Stimulated activated CD8-positive, alpha-beta memory T cell treated with anti-CD3 and anti-CD28 coated beads, Interleukin-12 subunit alpha, Interleukin-12 subunit beta, amount 100 ng/mL, for 24 hours (primary cell): Measurements from ENCODE around the gene GPR173.

Experiments
- DNase-seq: peaks from one replicate; pipeline ENCODE4 v3.0.0-alpha.2; 2020; ENCODE audit errors: extremely low read depth

The GPR173 gene

DNA sequence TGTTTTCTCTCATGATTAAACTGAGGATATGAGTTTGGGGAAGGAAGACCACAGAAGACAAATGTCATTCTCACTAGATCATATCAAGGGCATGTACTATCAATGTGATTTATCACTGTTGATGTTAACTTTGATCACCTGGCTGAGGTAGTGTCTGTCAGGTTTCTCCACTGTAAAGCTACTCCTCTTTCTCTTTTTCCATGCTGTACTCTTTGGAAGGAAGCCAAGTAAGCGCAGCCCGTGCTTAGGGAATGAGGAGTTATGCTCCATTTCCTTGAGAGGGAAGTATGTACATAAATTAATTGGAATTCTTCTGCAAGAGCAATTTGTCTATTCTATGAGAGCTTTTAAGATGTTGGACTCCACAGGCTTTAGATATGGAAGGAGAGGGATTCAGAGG lies 41.3 kb downstream of the GPR173 start:
- DNase-seq = no peak

DNA sequence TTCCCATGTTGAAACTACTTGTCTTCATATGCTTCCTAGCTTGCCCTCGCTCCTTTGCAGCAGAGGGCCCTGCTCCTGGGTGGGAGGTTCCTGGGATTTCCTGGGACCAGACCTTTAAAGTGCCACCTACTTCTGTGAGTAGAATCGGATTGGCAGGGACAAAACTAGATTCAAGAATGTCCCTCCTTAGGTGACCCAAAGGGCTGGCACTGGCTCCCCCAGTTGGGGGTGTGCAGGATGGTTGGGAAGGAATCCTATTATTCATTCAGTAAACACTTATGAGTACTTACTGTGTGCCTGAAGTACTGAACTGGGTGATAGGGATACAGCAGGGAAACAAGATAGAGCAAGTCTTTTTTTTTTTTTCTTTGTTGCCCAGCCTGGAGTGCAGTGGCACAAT lies 42.8 kb downstream of the GPR173 start:
- DNase-seq = no peak

DNA sequence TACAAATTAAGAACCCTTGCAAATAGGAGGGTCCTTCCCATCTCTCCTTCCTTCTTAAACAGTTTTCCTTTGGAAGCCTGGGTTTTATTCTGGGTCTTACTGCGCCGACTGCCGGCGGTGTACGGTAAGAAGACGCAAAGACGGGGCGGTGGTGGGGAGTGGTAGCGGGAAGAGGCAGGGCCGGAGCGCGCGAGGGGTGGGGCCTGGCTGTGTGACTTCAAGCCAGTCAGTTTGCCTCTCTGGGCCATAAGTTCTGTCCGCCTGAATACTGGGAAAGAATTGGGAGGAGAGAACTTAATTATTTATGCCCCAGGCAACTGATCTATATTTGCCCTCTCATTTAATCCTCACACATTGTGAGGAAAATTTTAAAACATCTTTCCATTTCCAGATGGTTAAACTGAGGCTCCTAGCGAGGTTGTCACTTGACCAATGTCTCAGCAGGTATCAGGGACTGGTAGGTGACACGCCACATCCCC lies 44.6 kb downstream of the GPR173 start:
- no peak for DNase-seq

DNA sequence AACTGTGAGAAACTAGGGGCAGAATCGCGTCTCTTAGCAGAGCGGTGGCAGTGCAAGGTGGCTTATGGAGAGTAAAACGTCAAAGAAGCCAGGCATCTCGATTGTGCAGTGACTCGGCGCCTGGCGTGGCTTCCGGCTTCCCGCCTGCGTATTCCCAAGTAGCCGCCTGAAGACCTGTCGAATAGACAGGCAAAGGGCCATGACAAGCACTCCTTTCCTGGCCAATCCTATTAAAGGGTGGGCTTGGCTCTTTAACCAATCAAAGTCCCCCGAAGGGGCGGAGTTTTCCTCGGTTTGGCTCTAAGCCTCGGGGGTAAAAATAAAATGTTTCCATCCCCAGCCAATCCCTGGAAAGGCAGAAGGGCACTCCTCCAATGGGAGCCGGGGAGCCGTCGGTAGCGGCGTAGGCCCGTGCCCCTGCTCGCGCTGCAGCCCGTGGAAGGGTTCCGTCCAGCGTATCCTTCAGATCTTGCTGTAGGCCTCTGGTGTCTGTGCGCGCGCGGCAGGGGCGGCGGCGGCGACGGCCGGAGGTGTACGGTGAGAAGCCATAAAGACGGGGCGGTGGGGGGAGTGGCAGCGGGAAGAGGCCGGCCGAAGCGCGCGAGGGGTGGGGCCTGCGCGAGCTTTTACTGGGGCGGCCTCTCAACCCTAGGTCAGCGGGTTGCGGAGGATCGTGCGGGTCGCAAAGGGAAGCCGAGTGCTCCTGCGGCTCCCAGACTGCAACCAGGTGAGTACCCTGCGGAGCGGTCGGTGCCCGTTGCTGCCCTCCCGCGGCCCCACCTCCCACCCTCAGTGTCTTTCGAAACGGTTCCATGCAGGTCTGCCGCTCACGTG lies 45.4 kb downstream of the GPR173 start, which contains the start of gene KANTR:
KANTR (plus strand) TSS at position 395 of the 834 bp plus-strand sequence. CDS start 30,131 bp downstream, outside the sequence.
- no peak for DNase-seq

DNA sequence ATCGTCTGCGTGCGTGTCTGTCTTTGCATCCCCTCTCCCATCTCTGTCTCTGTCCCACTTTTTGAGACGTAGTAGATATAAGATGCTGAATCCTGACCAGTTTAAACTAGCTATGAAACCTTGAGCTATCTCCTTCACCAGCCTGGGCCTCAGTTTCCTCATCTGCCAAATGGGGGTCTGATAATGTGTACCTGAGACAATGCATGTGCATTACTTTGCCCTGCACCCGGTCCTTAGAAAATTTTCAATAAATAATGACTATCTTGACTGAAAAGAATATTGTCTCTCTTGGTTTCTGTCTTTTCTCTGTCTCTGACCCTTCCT lies 46.0 kb downstream of the GPR173 start:
- DNase-seq = no peak

DNA sequence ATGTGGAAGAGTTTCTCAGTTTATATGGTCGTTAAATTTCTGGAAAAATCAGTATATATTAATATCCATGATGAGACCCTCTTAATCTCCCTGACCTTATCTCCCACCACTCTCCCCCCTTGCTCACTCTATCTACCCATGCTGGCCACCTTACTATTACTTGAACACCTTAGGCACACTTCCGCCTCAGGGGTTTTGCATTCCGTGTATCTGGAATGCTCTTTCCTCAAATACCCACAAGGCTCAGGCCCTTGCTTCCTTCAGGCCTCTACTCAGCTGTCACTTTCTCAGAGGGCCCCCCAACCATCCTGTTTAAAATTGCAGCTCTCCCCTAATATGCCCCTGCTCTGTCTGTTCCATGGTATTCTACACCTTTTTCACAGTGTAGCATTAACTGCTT lies 47.2 kb downstream of the GPR173 start:
- no peak for DNase-seq

DNA sequence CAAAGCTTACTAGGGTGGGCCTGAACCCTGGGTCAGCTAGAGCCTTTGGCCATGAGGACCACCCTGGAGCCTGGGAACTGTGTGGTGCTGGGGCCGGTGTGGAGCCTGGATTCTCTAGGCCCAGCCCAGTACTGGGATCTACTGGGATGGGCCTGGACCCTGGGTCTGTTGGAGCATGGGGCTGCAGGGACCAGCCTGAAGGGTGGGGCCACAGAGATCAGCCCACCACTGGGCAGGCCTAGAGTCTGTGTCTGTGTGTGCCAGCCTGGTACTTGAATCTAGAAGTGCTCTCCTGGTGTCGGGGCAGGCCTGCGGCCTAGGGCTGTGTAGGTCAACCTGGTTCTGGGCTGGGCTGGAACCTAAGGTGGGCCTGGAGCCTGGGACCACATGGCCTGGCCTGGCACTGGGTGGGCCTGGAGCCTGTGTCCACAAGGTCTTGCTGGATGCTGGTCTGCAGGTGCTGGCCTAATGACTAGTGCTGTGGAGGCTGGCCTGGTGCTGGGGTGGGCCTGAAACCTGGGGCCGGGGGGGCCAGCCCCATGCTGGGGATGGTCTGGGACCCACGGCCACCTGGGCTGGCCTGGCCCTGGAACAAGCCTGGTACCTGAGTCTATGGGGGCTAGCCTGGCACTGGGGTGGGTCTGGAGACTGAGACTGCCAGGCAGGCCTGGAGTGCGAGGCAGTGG lies 66.4 kb downstream of the GPR173 start:
- no peak for DNase-seq

DNA sequence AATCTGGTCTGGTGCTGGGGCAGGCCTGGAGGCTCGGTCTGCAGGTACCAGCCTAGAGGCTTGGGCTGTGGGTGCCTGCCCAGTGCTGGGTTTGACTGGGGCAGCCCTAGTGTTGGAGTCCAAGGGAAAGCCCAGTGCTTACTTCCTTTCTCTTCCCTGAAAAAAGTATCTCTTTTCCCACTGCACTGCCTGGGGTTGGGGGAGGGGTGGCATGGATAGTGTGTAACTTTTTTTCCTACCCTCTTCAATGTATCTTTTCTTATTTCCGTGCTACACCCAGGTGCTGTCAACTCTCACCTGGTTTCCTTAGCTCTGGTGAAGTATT lies 66.9 kb downstream of the GPR173 start:
- no peak for DNase-seq

DNA sequence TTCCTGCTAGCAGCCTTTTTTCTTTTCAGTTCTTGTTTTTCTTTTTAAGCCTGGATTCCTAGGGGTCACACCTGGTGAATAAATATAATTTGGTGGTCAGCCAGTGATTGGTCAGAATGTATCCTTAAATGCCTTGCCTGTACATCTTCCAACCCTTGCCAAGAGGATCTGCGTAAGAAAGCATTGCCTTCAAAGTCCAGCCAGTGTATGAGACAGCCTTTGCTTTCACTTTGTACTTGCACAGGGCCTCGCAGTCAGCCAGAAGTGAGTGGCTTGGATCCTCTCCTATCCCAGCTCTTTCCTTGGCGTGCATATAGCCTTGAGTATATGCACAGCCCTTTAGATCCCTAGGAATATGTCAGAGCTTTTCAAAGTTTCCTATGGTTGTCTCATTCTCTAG lies 67.5 kb downstream of the GPR173 start:
- DNase-seq = no peak

DNA sequence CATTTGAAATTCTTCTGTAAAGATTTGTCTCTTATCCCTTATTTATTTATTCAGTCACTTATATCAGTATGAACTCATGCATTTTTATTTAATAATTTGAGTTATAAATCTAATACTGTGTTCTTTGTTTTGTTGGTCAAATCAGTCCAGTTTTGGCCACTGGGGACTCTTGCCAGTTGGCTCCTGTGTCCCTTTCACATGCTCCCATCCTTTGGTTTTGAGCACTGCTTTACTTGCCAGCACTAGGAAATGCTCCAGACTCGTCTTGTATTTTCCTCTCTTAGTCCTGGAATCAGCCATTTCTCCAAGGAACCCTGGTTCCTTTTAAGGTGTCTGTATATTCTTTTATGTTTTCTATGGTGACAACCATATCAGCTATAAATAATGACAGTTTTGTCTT lies 73.4 kb downstream of the GPR173 start:
- DNase-seq = no peak

DNA sequence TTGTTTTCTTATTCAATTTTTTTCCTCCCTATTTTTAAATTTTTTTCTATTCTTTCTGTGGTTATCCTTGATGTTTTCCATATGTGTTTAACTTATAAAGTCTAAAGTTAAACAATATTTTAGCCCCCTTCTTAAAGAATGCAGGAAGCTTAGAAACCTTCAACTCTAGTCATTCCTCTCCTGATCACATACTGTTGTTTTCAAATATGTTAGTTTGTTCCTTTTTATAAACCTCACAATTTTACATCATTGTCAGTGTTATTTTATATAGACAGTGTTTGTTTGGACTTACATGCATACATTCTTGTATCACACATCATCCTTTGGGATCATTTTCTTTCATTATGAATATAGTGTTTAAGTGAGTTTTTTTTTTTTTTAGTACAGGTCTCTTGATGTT lies 76.9 kb downstream of the GPR173 start:
- DNase-seq = no peak

DNA sequence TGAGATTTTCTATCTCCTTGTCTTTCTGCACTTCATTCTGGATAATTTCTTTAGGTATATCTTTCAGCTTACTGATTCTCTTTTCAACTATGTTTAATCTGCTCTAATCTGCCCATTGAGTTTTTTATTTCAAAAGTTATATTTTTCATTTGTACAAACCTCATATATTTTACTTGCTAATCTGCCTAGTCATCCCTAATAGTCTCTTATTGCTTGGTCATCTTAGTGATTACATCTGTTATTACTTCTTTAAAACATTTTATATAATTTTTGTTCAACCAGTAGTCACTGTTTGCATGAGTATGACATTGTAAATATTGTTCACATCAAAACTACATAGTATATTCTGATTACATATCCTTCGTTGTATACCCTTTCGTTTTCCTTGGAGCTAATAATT lies 77.8 kb downstream of the GPR173 start:
- no peak for DNase-seq

DNA sequence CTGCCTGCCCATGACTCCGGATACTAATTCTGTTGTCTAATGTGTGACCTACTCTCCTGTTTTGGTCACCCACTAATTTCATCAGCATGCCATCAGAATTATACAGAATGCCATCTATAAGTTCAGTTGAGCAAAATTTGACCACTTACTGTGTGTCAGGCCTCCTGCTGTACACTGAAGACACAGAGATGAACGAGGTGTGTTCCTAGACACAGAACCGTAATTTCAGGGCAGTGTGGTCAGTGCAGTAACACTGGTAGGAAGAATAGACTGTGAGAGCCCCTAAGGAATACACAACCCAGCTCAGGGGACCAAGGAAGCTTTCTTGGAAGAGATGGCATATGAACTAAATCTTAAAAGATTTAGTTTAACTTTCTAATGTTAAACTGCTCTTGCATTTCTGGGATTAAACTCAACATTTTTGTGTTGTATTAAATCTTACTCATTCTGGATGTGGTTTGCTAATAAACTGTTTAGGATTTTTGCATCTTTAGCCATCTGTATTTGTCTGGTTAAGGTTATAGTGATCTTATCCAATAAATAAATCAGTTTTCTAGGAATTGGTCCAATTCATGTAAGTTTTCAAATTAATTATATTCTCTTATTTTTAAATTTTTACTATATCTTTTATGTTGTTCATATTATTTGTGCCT lies 79.6 kb downstream of the GPR173 start:
- DNase-seq = no peak
